Nephron (organoid): Measurements from ENCODE around the gene CDK11B.
"Not testable (repeated sequence)": the region's sequence is repeated elsewhere in the genome, so short reads cannot be mapped to it uniquely, and the experiment has no call there.

Source experiments
- H3K27ac Mint-ChIP-seq, 3 experiments: 2 replicates each; pipeline ENCODE4 v1.8.0; 2020; ENCODE audit warnings: mixed read lengths in 3 of 3, mild to moderate bottlenecking in 2 of 3, moderate library complexity in 1 of 3
- H3K27me3 Mint-ChIP-seq: 2 replicates; pipeline ENCODE4 v1.8.0; 2021; ENCODE audit warnings: low read depth, mild to moderate bottlenecking, moderate library complexity, mixed read lengths
- H3K36me3 Mint-ChIP-seq: 2 replicates; pipeline ENCODE4 v1.8.0; 2020; ENCODE audit warnings: low read depth, mixed read lengths
- H3K4me1 Mint-ChIP-seq: 2 replicates; pipeline ENCODE4 v1.8.0; 2020; ENCODE audit warnings: mixed read lengths
- H3K4me3 Mint-ChIP-seq, 3 experiments: 2 replicates each; pipeline ENCODE4 v1.8.0; 2020; ENCODE audit warnings: mild to moderate bottlenecking in 3 of 3, mixed read lengths in 3 of 3, moderate library complexity in 2 of 3
- H3K9me3 Mint-ChIP-seq: 2 replicates; pipeline ENCODE4 v1.8.0; 2020; ENCODE audit warnings: mixed read lengths
- CTCF ChIP-seq, 3 experiments: fragments of 200-600 bp; sonication (generic); IDR thresholded peaks; one replicate each; pipeline ENCODE4 v1.5.0; 2021; ENCODE audit warnings: antibody characterized with exemption in 3 of 3; ENCODE audit not compliant: unreplicated experiment in 3 of 3

Gene CDK11B

GRCh38 chr1:1658583-1659549 is at the start of gene CDK11B:
CDK11B (minus strand) TSS chr1:1659004; CDS start chr1:1657485, 1,519 bp downstream.
- H3K27ac Mint-ChIP-seq, result peak within 1 kb of the TSS; percentile 99 to 100 (median 100)
- not testable (repeated sequence) for H3K4me1 Mint-ChIP-seq, H3K9me3 Mint-ChIP-seq, H3K36me3 Mint-ChIP-seq, H3K27me3 Mint-ChIP-seq
- H3K4me3 Mint-ChIP-seq, result peak within 1 kb of the TSS; percentile 94 to 99 (median 97)
- TF ChIP-seq CTCF (IDR thresholded peaks at IDR 0.05; ENCODE audit: unreplicated experiment in 3 of 3), result peak; percentile 32 to 41 (median 33)

GRCh38 chr1:1707897-1708296 is 49.1 kb upstream of the CDK11B start:
- H3K4me1 Mint-ChIP-seq, H3K36me3 Mint-ChIP-seq: not testable (repeated sequence)

GRCh38 chr1:1707241-1707640 is 48.4 kb upstream of the CDK11B start:
- H3K4me1 Mint-ChIP-seq, H3K36me3 Mint-ChIP-seq, H3K27me3 Mint-ChIP-seq, H3K9me3 Mint-ChIP-seq, H3K4me3 Mint-ChIP-seq, H3K27ac Mint-ChIP-seq: not testable (repeated sequence)

More at GRCh38 chr1:1707897-1708296, 49.1 kb upstream of the CDK11B start:
- H3K27ac Mint-ChIP-seq, H3K4me3 Mint-ChIP-seq, H3K27me3 Mint-ChIP-seq, H3K9me3 Mint-ChIP-seq: not testable (repeated sequence)

- not testable (repeated sequence) for H3K36me3 Mint-ChIP-seq
Measured at GRCh38 chr1:1705623-1706022, 46.8 kb upstream of the CDK11B start.

GRCh38 chr1:1704284-1704957 is 45.6 kb upstream of the CDK11B start:
- H3K36me3 Mint-ChIP-seq, H3K27ac Mint-ChIP-seq, H3K27me3 Mint-ChIP-seq, H3K9me3 Mint-ChIP-seq, H3K4me3 Mint-ChIP-seq, H3K4me1 Mint-ChIP-seq: not testable (repeated sequence)

More at GRCh38 chr1:1705623-1706022, 46.8 kb upstream of the CDK11B start:
- H3K27me3 Mint-ChIP-seq, H3K27ac Mint-ChIP-seq, H3K4me3 Mint-ChIP-seq, H3K4me1 Mint-ChIP-seq, H3K9me3 Mint-ChIP-seq: not testable (repeated sequence)

- TF ChIP-seq CTCF (IDR thresholded peaks at IDR 0.05; ENCODE audit: unreplicated experiment in 3 of 3), result no peak
- no peak overlapping the region for H3K4me3 Mint-ChIP-seq
- H3K27ac Mint-ChIP-seq, result no peak overlapping the region
- H3K27me3 Mint-ChIP-seq, result no peaks in the 10 kb centered on the region
- H3K4me1 Mint-ChIP-seq, result no peaks in the 10 kb centered on the region
- H3K36me3 Mint-ChIP-seq, result no peaks in the 10 kb centered on the region
- no peaks in the 10 kb centered on the region for H3K9me3 Mint-ChIP-seq
Measured at GRCh38 chr1:1703796-1704195, 45.0 kb upstream of the CDK11B start.

GRCh38 chr1:1702506-1702905 is 43.7 kb upstream of the CDK11B start:
- H3K4me3 Mint-ChIP-seq, H3K4me1 Mint-ChIP-seq, H3K9me3 Mint-ChIP-seq, H3K27me3 Mint-ChIP-seq, H3K27ac Mint-ChIP-seq, H3K36me3 Mint-ChIP-seq: not testable (repeated sequence)

GRCh38 chr1:1700557-1700956 is 41.8 kb upstream of the CDK11B start:
- not testable (repeated sequence) for H3K27me3 Mint-ChIP-seq, H3K4me1 Mint-ChIP-seq, H3K4me3 Mint-ChIP-seq, H3K27ac Mint-ChIP-seq, H3K36me3 Mint-ChIP-seq, H3K9me3 Mint-ChIP-seq

- not testable (repeated sequence) for H3K36me3 Mint-ChIP-seq, H3K4me3 Mint-ChIP-seq, H3K4me1 Mint-ChIP-seq, H3K27me3 Mint-ChIP-seq, H3K9me3 Mint-ChIP-seq, H3K27ac Mint-ChIP-seq
Measured at GRCh38 chr1:1700067-1700466, 41.3 kb upstream of the CDK11B start.

GRCh38 chr1:1699061-1699460 is 40.3 kb upstream of the CDK11B start:
- not testable (repeated sequence) for H3K4me3 Mint-ChIP-seq, H3K27ac Mint-ChIP-seq, H3K27me3 Mint-ChIP-seq, H3K9me3 Mint-ChIP-seq, H3K36me3 Mint-ChIP-seq, H3K4me1 Mint-ChIP-seq

- not testable (repeated sequence) for H3K4me3 Mint-ChIP-seq, H3K36me3 Mint-ChIP-seq, H3K9me3 Mint-ChIP-seq, H3K4me1 Mint-ChIP-seq, H3K27me3 Mint-ChIP-seq, H3K27ac Mint-ChIP-seq
Measured at GRCh38 chr1:1697358-1698183, 38.8 kb upstream of the CDK11B start.
